IMR-90 (cell line): Measurements from ENCODE around the gene TWIST2. TPM values are rescaled to one million over a fixed set of nuclear protein-coding genes. Genes with fewer than 3 reads are reported as not detected.

Experiments used
- ATAC-seq: fragments of 200-7000 bp; cut with Tn5 transposase; 2 replicates; pipeline ENCODE4 v1.9.1; 2020; ENCODE audit warnings: low read depth, mild to moderate bottlenecking, moderate library complexity
- BruUV-seq: library from RNA; stranded (reverse); fragments of 400-500 nt; replicated peaks from 2 replicates; lab custom pipeline; 2021; lab: Mats Ljungman, UMichigan
- CTCF ChIA-PET: fragments of 300-600 bp; formaldehyde crosslinking; extraction: SDS; loops from one replicate; lab custom pipeline; 2021; ENCODE audit warnings: antibody characterized with exemption; lab: Yijun Ruan, JAX
- POLR2A ChIA-PET: fragments of 300-600 bp; sonication (Branson Sonifier 250); formaldehyde crosslinking; loops from one replicate; lab custom pipeline; 2022; ENCODE audit warnings: antibody characterized with exemption; ENCODE audit not compliant: unreplicated experiment; lab: Charles Lee
- DNase-seq: peaks from one replicate; pipeline ENCODE4 v3.0.0; 2013
- H2AFZ ChIP-seq: replicated peaks from 2 replicates; pipeline ENCODE3; 2013; ENCODE audit warnings: low read length, mild to moderate bottlenecking; ENCODE audit not compliant: poor library complexity
- H2AK5ac ChIP-seq: 2 replicates; pipeline ENCODE4 v1.6.1; 2013; ENCODE audit warnings: low read depth, low read length, inconsistent platforms
- H2AK9ac ChIP-seq: replicated peaks from 2 replicates; pipeline ENCODE3; 2013; ENCODE audit warnings: mild to moderate bottlenecking, low read depth, low read length, moderate library complexity; ENCODE audit not compliant: poor library complexity
- H2BK120ac ChIP-seq: 2 replicates; pipeline ENCODE4 v1.6.1; 2013; ENCODE audit warnings: low read depth, low read length, inconsistent platforms
- H2BK15ac ChIP-seq: 3 replicates; pipeline ENCODE4 v1.6.1; 2013; ENCODE audit warnings: low read depth, low read length, inconsistent platforms
- H2BK20ac ChIP-seq: 2 replicates; pipeline ENCODE4 v1.6.1; 2013; ENCODE audit warnings: low read depth, mild to moderate bottlenecking, inconsistent platforms, low read length, moderate library complexity
- H2BK5ac ChIP-seq: 2 replicates; pipeline ENCODE4 v1.6.1; 2013; ENCODE audit warnings: mild to moderate bottlenecking, low read depth, low read length, inconsistent platforms; ENCODE audit not compliant: poor library complexity, severe bottlenecking
- H3K14ac ChIP-seq: replicated peaks from 2 replicates; pipeline ENCODE4 v1.6.1; 2013; ENCODE audit warnings: low read depth, low read length, inconsistent platforms
- H3K18ac ChIP-seq: 2 replicates; pipeline ENCODE4 v1.6.1; 2013; ENCODE audit warnings: low read depth, low read length, control low read depth
- H3K23ac ChIP-seq: 2 replicates; pipeline ENCODE4 v1.6.1; 2013; ENCODE audit warnings: low read depth, low read length, inconsistent platforms
- H3K27ac ChIP-seq: 2 replicates; pipeline ENCODE4 v1.5.1; 2013; ENCODE audit warnings: mild to moderate bottlenecking, control low read depth, low read length; ENCODE audit not compliant: insufficient read depth
- H3K27me3 ChIP-seq: 2 replicates; pipeline ENCODE4 v1.6.1; 2013; ENCODE audit warnings: low read length; ENCODE audit not compliant: control insufficient read depth, insufficient read depth
- H3K36me3 ChIP-seq: 2 replicates; pipeline ENCODE4 v1.6.1; 2013; ENCODE audit warnings: low read length, mixed read lengths; ENCODE audit not compliant: control insufficient read depth, insufficient read depth
- H3K4ac ChIP-seq: 2 replicates; pipeline ENCODE4 v1.6.1; 2013; ENCODE audit warnings: low read depth, low read length, inconsistent platforms
- H3K4me1 ChIP-seq: 2 replicates; pipeline ENCODE4 v1.6.1; 2013; ENCODE audit warnings: low read length, mixed read lengths; ENCODE audit not compliant: control insufficient read depth, insufficient read depth
- H3K4me2 ChIP-seq: 2 replicates; pipeline ENCODE4 v1.6.1; 2013; ENCODE audit warnings: low read depth, mild to moderate bottlenecking, control low read depth, low read length, moderate library complexity
- H3K4me3 ChIP-seq: 2 replicates; pipeline ENCODE4 v1.5.1; 2013; ENCODE audit warnings: low read depth, mild to moderate bottlenecking, control low read depth, low read length, moderate library complexity; ENCODE audit not compliant: insufficient read depth
- H3K56ac ChIP-seq: 2 replicates; pipeline ENCODE4 v1.6.1; 2013; ENCODE audit warnings: low read length, inconsistent platforms; ENCODE audit not compliant: insufficient read depth; ENCODE audit errors: extremely low read depth
- H3K79me1 ChIP-seq, 2 experiments: 2 replicates each; pipeline ENCODE4 v1.6.1; 2013; ENCODE audit warnings: low read length in 2 of 2, inconsistent platforms in 1 of 2, low read depth in 1 of 2
- H3K9ac ChIP-seq: 2 replicates; pipeline ENCODE4 v1.6.1; 2013; ENCODE audit warnings: low read depth, low read length, control low read depth
- H3K9me1 ChIP-seq: 2 replicates; pipeline ENCODE4 v1.6.1; 2013; ENCODE audit warnings: low read length, inconsistent platforms; ENCODE audit not compliant: insufficient read depth
- H3K9me3 ChIP-seq: 2 replicates; pipeline ENCODE4 v1.6.1; 2013; ENCODE audit warnings: low read length; ENCODE audit not compliant: control insufficient read depth, insufficient read depth
- H4K20me1 ChIP-seq: 2 replicates; pipeline ENCODE4 v1.6.1; 2013; ENCODE audit warnings: low read length, inconsistent platforms; ENCODE audit not compliant: insufficient read depth
- H4K5ac ChIP-seq: 2 replicates; pipeline ENCODE4 v1.6.1; 2013; ENCODE audit warnings: mild to moderate bottlenecking, low read depth, low read length, control low read depth
- H4K8ac ChIP-seq, 2 experiments: 2 replicates each; pipeline ENCODE4 v1.6.1; 2013; ENCODE audit warnings: low read depth in 2 of 2, low read length in 2 of 2, control low read depth in 1 of 2, inconsistent platforms in 1 of 2
- H4K91ac ChIP-seq: 2 replicates; pipeline ENCODE4 v1.6.1; 2013; ENCODE audit warnings: low read depth, low read length, inconsistent platforms; ENCODE audit not compliant: insufficient read depth
- FOS ChIP-seq: fragments of 150-350 bp; IDR thresholded peaks from 2 replicates; pipeline ENCODE4 v1.6.1; 2016; ENCODE audit warnings: low read depth, low read length
- MXI1 ChIP-seq: IDR thresholded peaks from 2 replicates; pipeline ENCODE4 v1.6.1; 2012; ENCODE audit warnings: low read depth, mild to moderate bottlenecking, low read length, moderate library complexity, borderline replicate concordance
- NFE2L2 ChIP-seq: fragments of 150-350 bp; IDR thresholded peaks from 2 replicates; pipeline ENCODE4 v1.6.1; 2016; ENCODE audit warnings: low read depth, mild to moderate bottlenecking, low read length
- POLR2A ChIP-seq: IDR thresholded peaks from 2 replicates; pipeline ENCODE4 v1.6.1; 2012; ENCODE audit warnings: mild to moderate bottlenecking, low read depth, low read length
- RAD21 ChIP-seq: IDR thresholded peaks from 2 replicates; pipeline ENCODE4 v1.6.1; 2012; ENCODE audit warnings: low read length, improper control_type of control experiment
- SMC3 ChIP-seq: fragments of 150-350 bp; IDR thresholded peaks from 2 replicates; pipeline ENCODE4 v1.6.1; 2016; ENCODE audit warnings: low read depth, mild to moderate bottlenecking, antibody characterized with exemption, low read length, moderate library complexity
- USF2 ChIP-seq: fragments of 150-350 bp; IDR thresholded peaks from 2 replicates; pipeline ENCODE4 v1.6.1; 2017; ENCODE audit warnings: mild to moderate bottlenecking, antibody characterized with exemption, low read length, low read depth
- WGBS, 2 experiments: methylation state at CpG; one replicate each; pipeline versions ENCODE4 v1.1.5 to v1.1.7; 2013; ENCODE audit warnings: missing lambda C conversion rate in 2 of 2; ENCODE audit not compliant: insufficient read length in 1 of 2; ENCODE audit errors: extremely low coverage in 2 of 2; 5-methylcytosine and 5-hydroxymethylcytosine counted together
- dilution Hi-C: fragments of 300-500 bp; cut with HindIII; formaldehyde crosslinking; loops from one replicate; pipeline ENCODE4 v1.14.3; 2018; ENCODE audit warnings: low sequenced_read_pairs; ENCODE audit not compliant: unreplicated experiment
- in situ Hi-C: fragments of 300-500 bp; cut with MboI; formaldehyde crosslinking; loops from 3 replicates; pipeline ENCODE4 v1.14.3; 2019; ENCODE audit warnings: low sequenced_read_pairs, inconsistent platforms, mixed read lengths
- intact Hi-C: fragments of 100-400 bp; cut with micrococcal nuclease; formaldehyde crosslinking; loops from 2 replicates; pipeline ENCODE4 v1.10.0; 2022
- polyA plus RNA-seq, 3 experiments: library from polyadenylated mRNA; depleted of rRNA; stranded (reverse); fragments of >200 nt; gene quantifications; 2 replicates each; pipeline ENCODE4 v1.2.3, GENCODE V29; 2012; ENCODE audit warnings: low replicate concordance in 1 of 3
- total RNA-seq: library from RNA; depleted of rRNA; stranded (reverse); fragments of >200 nt; gene quantifications from 2 replicates; pipeline ENCODE4 v1.2.3, GENCODE V29; 2012

Gene TWIST2
- total and polyA plus RNA-seq, 2 of the 4 experiments (the other 2 are of a cell fraction): 9.3 to 33.6 TPM

DNA sequence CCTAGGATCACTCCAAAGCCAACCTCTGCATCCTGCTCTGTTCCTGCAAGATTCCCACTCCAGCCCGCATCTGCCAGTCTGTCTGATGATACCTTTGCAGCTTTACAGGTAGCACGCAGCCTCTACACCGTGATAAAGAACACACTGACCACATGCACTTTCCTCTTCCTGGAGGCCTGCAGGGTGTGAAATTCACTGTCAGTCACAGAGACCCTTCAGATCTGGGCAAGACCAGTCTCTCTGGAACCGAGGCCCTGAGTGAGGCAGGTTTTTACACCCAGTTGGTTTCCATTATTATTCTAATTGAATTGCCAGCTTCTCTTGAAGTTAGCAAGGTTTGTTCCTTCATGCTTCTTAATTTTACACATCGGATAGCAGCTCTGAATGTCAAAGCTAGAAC lies 30.5 kb upstream of the TWIST2 start:
- DNase-seq (no peak), ATAC-seq (no peak)
- BruUV-seq: no TSS peak
- dilution Hi-C loops (no loop called here), in situ Hi-C loops (no loop called here), intact Hi-C loops (no loop called here)
- no peaks in the 10 kb centered on the region for H3K4me1 ChIP-seq
- ChIA-PET CTCF (no interaction called here), POLR2A (no interaction called here)
- no peak overlapping the region for H3K4me2 ChIP-seq
- no peak overlapping the region for H3K18ac ChIP-seq
- H3K27me3 ChIP-seq: peaks cover 14% of the 10 kb centered on the region; the same call in 1 of the 2 replicates
- TF ChIP-seq RAD21 (no peak), NFE2L2 (no peak), MXI1 (no peak), USF2 (no peak), FOS (no peak), SMC3 (no peak), POLR2A (no peak)
- H4K20me1 ChIP-seq: no peaks in the 10 kb centered on the region
- no peak overlapping the region for H4K5ac ChIP-seq
- H3K4ac ChIP-seq: no peak overlapping the region
- H3K14ac ChIP-seq: no peak overlapping the region
- no peak overlapping the region for H2AFZ ChIP-seq
- H2BK120ac ChIP-seq: no peak overlapping the region
- no peak overlapping the region for H4K8ac ChIP-seq
- H2AK9ac ChIP-seq: no peak overlapping the region
- H3K23ac ChIP-seq: no peak overlapping the region
- no peak overlapping the region for H2BK20ac ChIP-seq
- no peak overlapping the region for H3K56ac ChIP-seq
- no peaks in the 10 kb centered on the region for H3K36me3 ChIP-seq
- no peak overlapping the region for H3K4me3 ChIP-seq
- WGBS, 2 experiments: 20% methylated on average over 2 of the region's 5 CpGs; no CpG with 5 or more reads in 1 of the 2 experiments
- H2BK5ac ChIP-seq: no peak overlapping the region
- no peak overlapping the region for H2AK5ac ChIP-seq
- H3K9ac ChIP-seq: no peak overlapping the region
- H3K27ac ChIP-seq: no peak overlapping the region
- no peak overlapping the region for H2BK15ac ChIP-seq
- no peaks in the 10 kb centered on the region for H3K79me1 ChIP-seq
- no peaks in the 10 kb centered on the region for H3K9me1 ChIP-seq
- H4K91ac ChIP-seq: no peak overlapping the region
- no peaks in the 10 kb centered on the region; the same call in 1 of the 2 replicates for H3K9me3 ChIP-seq
